Lower leg skin (tissue), 3 donors: Measurements from ENCODE around the gene UBL4B.

ENCODE experiments used
- CTCF ChIP-seq, 3 donors: fragments of 450-650 bp; IDR thresholded peaks; one replicate each; pipeline ENCODE4 v1.5.1; 2016; ENCODE audit warnings: antibody characterized with exemption in 3 of 3, mild to moderate bottlenecking in 3 of 3, moderate library complexity in 2 of 3
- POLR2A ChIP-seq, 2 donors: fragments of 450-650 bp; IDR thresholded peaks; one replicate each; pipeline ENCODE4 v1.6.1; 2016 to 2017; ENCODE audit warnings: antibody characterized with exemption in 2 of 2, mild to moderate bottlenecking in 1 of 2, moderate library complexity in 1 of 2

GRCh38 chr1:110155878-110156522, 43.8 kb downstream of the UBL4B start:
- TF ChIP-seq CTCF (IDR thresholded peaks at IDR 0.05) (no peak), POLR2A (IDR thresholded peaks at IDR 0.05) (no peak)
